Measurements from ENCODE around the gene ZNF524. TPM values are rescaled to one million over a fixed set of nuclear protein-coding genes. Genes with fewer than 3 reads are reported as not detected.

Gene ZNF524
- total RNA-seq, 1 donor from 2014 or later = 21.2 TPM

DNA sequence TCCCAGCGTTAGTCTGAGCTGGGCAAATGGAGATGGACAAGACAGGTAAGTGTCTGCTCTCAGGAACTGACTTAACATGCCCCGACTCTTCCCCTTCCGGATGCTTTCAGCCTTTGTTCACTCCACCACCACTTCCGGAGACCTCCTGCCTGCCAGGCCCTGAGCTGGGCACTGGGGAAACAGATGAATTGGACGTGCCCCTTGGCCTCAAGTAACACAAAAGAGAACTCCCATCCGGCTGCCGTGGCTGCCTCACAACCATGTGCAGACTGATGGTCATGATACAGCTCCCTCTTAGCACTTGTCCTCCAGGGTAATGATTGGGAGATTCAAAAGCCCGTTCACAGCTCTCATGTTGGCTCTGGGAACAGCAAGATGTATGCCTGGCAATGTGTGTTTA lies 17.3 kb downstream of the ZNF524 start:
- intact Hi-C loops (cut with micrococcal nuclease) = no loop called here

DNA sequence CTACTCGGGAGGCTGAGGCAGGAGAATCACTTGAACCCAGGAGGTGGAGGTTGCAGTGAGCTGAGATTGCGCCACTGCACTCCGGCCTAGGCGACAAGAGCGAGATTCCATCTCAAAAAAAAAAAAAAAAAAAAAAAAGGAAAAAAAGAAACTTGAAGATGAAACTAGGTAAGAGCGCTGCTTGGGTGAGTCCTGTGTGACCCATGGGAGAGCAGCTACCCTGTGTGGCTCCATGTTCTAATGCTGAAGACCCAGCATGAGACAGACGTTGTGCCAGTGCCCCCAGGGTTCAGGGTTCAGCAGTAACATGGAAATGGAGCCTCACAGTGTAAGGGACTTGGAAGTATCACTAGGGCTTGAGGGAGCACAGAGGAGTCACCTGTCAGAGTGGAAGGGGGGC lies 18.3 kb downstream of the ZNF524 start:
- intact Hi-C loops (cut with micrococcal nuclease) = no loop called here

DNA sequence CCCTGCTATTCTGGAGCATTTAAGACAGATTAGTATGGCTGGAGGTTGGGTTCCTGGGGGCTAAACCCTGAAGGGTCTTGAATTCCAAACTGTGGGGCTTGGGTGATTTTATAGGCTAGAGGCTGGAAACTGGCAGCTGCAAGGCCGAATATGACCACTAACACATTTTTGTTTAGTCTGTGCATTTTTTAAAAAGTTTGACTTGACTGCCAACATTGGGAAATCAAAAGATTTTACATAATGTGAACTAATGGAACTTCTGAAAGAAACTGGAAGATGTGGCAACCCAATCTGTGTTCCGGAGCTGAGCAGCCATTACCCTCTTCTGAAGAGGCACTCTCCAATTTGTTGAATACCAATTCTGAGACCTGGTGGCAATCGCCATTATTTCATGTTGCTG lies 19.2 kb downstream of the ZNF524 start:
- intact Hi-C loops (cut with micrococcal nuclease) = no loop called here

DNA sequence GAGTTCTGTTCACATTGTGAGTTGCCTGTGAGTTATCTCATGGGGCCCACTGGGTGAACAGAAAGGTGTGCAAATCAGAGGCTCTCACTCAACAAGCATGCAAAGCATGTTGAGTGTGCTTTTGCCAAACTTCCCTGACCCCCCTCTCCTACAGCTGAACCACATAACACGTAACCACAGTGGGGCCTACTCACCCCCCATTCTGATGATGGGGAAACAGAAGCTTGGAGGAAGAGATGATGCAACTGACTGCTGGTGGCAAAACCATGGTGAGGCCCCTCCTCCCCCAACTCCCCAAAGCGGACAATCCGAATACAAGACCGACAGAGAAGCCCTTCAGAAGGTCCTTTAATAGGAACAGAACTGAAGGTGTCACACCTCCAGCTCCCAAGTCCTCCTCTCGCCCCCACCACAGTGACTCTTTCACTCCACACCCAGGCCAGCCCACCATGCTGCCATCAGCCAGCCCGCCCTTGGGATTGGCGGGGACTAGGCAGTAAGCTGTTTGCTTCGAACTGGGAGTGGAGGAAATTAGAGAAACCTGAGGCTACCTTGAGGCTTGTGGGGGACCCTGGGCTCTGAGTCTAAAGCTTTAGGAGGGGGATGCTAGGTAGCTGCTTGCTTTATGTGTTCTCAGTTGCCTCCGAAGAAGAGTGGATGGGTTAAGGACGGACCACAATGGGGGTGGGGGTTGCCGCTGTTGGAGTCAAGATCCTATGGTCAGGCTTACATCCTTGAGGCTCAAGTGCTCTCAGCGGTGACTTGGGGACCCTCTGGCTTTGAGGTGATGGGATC lies 20.5 kb downstream of the ZNF524 start:
- intact Hi-C loops (cut with micrococcal nuclease) = no loop called here

DNA sequence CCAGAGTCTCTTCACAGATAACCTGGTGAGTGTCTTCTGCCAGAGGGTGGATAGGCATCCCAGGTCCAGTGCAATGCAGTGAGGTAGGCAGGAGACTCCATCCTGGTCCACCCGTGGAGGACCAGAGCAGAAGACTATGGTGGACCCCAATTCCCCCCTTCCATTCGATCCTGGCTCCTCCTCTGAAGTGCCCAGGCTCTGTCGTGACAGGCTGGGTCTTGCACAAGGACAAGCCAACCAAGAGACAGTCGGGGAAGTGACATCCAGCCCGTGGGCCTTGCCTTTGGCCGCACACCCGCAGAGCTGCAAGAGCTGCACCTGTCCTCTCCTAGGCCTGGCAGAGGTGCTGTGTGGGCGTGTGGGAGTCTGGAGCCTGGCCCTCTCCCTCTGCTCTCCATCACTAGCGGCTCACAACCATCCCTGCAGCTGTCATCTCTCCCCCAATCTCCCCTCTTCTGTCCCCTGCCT lies 21.2 kb downstream of the ZNF524 start:
- intact Hi-C loops (cut with micrococcal nuclease) = no loop called here

DNA sequence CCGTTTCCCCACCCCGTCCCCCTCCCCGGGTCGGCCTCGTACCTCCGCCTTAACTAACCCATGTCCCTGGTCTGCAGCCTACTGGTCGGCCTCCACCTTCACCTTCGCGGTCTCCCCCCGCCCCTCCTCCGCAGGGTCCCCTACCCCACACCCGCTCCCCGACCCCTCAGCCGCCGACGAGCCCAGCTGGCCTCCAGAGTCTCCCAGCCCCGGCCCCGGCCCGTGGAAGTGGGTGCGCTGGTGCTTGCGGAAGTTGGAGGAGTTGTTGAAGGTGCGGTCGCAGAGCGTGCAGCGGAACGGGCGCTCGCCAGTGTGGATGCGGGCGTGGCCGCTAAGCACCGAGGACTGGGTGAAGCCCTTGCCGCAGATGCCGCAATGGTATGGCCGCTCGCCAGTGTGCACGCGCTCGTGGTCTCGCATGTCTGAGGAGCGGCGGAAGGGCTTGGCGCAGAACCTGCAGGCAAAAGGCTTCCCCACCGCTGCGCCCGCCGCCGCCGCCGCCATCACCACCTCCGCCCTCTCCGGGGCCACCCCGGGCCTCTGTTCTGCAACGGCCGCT lies 21.7 kb downstream of the ZNF524 start:
- intact Hi-C loops (cut with micrococcal nuclease) = no loop called here

DNA sequence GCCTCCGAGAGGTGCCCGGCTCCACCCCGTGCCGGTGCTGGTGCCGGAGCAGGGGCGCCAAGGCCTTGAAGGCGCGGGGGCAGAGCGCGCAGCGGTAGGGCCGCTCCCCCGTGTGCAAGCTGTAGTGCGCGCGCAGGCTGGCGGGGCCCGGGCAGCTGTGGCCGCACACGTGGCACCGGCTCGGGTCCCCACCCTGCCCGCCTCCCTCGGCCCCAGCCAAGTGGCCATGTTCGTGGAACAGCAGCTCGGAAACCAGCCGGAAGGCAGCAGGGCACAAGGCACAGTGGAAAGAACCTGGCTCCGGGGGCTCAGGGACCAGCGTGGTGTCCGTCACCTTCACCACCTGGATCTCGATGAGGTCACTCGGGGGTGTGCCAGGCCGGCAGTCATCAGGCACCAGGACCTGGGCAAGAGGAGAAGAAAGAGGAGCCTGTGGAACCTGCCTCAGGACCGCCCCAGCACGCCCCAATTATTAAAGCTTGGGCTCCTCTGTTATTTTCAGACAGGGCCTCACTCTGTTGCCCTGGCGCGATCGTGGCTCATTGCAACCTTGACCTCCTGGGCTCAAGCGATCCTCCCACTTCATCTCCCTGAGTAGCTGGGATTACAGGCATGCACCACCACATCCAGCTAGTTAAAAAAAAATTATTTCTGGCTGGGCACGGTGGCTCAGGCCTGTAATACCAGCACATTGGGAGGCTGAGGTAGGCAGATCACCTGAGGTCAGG lies 22.3 kb downstream of the ZNF524 start:
- intact Hi-C loops (cut with micrococcal nuclease) = no loop called here

DNA sequence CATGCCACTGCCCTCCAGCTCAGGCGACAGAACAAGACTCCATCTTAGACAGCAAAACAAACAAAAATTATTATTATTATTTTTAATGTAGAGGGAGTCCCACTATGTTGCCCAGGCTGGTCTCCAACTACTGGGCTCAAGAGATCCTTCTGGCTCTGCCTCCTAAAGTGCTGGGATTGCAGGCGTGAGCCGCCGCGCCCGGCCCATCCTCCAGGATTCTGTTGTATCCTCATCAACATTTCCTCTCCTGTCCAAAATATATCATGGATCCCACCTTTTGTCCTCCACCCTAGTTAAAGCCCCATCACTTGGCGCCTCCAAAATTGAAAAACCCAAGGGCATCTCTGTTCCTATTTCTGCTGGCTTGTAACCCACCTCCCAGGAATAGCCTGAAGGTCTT lies 23.0 kb downstream of the ZNF524 start:
- intact Hi-C loops (cut with micrococcal nuclease) = no loop called here

DNA sequence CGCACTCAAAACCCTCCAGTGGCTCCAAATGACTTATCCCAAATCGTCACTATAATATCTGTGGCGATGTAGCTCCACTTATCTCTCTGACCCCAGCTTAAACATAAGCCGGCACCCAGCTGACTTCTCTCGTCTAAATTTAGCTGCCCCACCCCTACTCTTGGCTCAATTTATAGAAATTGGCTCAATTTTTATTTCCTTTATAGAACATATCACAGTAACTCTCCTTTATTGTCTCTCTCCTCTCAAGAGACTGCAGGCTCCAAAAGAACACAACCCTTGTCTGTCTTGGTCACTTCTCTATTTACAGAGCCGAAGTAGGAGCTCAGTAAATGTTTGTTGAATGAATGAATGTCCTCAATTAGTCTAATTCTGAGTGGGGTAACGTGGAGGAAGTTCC lies 23.5 kb downstream of the ZNF524 start:
- intact Hi-C loops (cut with micrococcal nuclease) = no loop called here

DNA sequence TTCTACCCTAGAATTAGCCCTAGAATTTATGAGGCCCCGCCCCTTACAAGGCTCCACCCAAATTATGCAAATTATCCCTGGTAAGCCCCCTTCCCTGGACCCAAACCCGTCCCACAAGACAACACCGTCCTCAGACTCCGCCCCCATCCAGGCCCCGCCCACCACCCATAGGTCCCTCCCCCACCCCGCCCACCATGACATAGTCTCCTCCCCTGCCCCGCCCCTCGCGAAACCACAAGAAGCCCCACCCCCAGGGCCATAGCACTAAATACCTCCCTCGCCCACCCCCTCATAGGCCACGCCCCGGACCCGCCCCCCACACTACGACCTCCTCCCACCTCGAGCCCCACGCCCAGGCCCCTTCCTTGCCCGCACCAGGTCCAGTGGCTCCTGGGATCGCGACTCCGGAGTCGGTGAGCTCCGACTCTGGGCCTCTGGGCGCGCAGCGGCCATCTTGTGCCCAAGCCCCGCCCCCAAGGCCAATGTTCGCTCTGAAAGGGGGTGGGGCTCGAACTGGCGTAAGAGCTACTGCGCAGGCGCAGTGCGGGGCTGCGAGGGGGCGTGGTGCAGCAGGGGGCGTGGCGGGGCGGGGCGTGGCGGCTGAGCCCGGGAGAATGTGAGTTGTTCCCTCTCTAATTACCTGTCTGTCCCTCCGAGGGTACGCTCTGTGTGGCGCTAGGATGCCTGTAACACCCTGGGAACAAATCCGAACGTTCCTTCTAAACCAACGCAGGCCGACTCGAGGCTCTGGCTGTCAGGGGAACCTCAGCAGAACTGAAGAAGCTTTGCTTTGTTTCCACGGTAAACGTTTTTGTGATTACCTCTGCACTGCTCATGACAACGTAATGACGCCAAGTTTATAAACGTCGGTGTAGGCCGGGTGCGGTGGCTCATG lies 24.3 kb downstream of the ZNF524 start, which contains the start of gene ZNF784:
ZNF784 (minus strand) TSS at position 458 of the 895 bp plus-strand sequence; CDS start at position 453, 5 bp downstream.
- intact Hi-C loops (cut with micrococcal nuclease) = loop anchor here (1.0 kb wide), 4 partner anchors 19 to 163 kb away; partner anchors contain the start of genes FIZ1, ISOC2, ZNF579 and ZNF865

DNA sequence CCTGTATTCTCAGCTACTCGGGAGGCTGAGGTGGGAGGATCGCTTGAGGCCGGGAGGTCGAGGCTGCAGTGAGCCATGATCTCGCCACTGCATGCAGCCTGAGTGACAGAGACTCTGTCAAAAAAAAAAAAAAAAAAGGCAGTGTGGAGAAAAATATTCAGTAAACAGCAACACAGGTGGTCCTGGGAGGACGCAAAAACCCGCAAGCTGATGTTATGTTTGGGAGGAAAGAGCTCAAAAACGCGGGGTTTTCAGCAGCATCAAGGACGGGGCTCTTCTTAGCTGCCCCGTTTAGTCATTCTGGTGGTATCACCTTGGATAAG lies 24.9 kb downstream of the ZNF524 start:
- intact Hi-C loops (cut with micrococcal nuclease) = no loop called here

DNA sequence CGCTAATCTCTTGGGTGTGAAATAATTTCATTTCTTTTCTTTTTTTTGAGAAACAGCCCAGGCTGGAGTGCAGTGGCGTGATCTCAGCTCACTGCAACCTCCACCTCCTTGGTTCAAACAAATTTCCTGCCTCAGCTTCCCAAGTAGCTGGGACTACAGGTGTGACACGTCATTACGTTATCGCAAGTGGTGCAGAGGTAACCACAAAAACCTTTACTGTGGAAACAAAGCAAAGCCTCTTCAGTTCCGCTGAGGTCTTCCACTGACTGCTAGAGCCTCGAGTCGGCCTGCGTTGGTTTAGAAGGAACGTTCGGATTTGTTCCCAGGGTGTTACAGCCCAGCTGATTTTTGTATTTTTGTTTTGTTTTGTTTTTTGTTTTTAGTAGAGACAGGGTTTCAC lies 26.3 kb downstream of the ZNF524 start:
- intact Hi-C loops (cut with micrococcal nuclease) = no loop called here

DNA sequence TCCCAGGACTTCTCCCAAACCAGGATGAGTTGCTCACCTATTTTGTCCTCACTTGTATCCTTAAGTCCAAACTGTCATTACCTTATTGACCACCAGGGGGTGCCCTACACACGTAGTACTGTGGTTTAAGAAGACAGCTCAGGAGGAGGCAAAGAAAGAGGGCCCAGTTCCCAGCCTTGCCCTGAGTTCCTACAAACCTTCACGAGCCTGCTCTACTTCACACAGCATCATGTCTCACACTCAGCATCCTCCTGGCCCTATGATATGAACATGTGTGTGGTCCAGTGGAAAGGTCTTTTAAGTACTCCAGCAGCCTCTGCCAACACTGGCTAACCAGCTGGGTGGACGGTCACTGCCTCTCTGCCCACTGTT lies 32.4 kb downstream of the ZNF524 start:
- intact Hi-C loops (cut with micrococcal nuclease) = loop anchor here (1.0 to 10.0 kb wide), 3 partner anchors 22 to 248 kb away; partner anchors contain the start of genes RPL28 and TMEM238

DNA sequence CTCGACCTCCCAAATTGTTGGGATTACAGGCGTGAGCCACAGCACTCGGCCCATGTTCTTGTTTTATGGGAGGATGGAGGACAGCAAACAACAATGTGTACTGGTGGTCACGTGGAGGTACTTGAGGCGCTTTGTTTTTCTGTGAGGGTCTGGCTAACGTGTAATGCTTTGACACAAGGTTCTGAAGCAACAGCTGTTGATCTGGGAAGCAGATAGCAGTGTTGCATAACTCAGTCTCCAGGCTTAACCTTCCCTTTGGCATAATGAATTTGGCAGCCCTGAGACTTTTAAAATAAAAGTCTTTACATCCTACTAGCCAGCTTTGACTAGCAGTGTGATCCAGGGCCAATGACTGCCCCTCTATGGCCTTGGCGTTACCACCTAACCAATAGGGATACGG lies 33.8 kb downstream of the ZNF524 start:
- intact Hi-C loops (cut with micrococcal nuclease) = loop anchor here (2.0 to 10.0 kb wide), 3 partner anchors 41 to 249 kb away; partner anchors contain the start of genes EPN1, RPL28 and TMEM238

DNA sequence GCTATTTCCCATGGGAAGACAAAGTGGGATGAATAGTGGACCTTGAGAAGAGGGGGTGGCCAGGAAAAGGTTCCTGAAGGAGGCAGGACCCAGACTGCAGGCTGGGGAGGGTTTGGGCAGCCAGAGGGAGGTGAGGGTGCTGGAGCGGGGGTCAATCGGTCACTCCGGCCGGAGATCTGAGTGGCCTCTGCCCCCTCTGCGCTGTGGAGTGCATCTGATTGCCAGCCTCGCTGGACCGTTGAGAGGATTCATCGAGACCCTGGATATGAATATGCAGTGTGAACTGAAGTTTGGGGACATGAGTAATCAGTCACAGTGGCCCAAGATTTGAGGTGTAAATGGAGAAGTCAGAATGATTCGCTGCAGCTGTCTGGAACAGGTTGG lies 35.2 kb downstream of the ZNF524 start:
- intact Hi-C loops (cut with micrococcal nuclease) = loop anchor here (1.0 to 10.0 kb wide), 3 partner anchors 8 to 251 kb away; partner anchors contain the start of genes EPN1, RPL28, TMEM238 and ZNF581

DNA sequence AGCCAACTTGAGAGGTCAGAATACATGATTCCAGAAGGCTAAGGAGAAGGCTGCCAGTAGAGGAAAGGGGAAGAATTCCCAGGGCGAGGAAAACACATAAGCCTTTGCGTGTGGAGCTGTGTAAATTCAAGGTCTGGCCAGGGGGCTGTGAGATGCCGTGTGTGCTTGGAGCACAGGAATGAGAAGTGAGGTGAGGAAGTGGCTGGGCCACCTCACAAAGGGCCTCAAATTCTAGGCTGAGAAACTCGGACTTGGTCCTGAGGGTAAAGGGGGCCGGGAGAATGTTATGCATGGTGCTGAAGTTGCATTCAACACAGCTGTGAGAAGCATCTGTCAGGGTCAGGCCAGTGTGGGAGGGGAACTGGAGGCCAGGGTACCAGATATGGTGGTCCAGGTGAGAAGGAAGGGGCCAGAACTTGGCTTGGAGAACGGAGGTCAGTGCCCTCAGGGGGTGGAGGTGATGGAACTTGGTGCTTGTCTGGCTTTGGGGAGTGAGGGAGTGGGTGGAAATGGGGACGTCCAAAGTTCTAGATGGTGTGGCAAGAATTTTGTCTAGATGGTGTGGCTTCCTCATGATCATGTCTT lies 35.9 kb downstream of the ZNF524 start:
- intact Hi-C loops (cut with micrococcal nuclease) = loop anchor here (1.0 to 10.0 kb wide), 3 partner anchors 7 to 251 kb away; partner anchors contain the start of genes EPN1, RPL28, TMEM238 and ZNF581

DNA sequence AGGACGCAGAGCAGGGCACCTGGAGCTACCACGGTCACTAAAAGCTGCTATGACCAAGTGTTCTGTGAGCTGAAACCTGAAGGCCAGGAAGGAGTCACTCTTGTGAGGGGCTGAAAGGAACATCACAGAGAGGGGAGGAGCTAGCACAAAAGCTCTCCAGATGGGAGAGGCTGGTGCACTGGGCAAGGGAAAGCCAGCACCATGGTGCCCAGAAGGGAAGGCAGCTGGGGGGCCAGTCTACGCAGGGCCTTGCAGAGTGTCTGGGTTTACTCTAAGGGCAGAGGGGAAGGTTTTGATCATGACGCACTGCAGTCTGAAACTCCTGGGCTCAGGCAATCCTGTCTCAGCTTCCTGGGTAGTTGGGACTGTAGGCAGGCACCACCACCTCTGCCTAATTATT lies 36.6 kb downstream of the ZNF524 start:
- intact Hi-C loops (cut with micrococcal nuclease) = loop anchor here (10.0 kb wide), 1 partner anchor 252 kb away; the partner anchor contains the start of genes RPL28 and TMEM238

DNA sequence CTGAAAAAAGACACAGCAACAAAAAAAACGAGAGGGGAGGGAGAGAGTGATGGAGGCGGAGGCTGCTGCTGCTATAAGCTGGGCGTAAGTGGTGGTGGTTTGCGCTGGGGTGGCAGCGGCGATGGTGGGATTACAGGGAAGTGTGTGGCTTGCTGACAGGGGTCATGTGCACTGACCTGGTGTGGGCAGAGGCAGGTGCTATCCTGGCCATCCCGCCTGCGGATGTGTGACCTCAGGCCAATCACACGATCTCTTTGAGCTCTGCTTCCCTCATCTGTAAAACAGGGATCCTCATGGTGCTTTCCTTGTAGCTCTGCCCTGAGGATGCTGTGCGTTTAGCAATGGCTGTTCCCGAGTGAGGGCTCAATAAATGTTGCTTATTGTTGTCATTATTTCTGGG lies 37.4 kb downstream of the ZNF524 start:
- intact Hi-C loops (cut with micrococcal nuclease) = loop anchor here (10.0 kb wide), 1 partner anchor 253 kb away; the partner anchor contains the start of genes RPL28 and TMEM238

DNA sequence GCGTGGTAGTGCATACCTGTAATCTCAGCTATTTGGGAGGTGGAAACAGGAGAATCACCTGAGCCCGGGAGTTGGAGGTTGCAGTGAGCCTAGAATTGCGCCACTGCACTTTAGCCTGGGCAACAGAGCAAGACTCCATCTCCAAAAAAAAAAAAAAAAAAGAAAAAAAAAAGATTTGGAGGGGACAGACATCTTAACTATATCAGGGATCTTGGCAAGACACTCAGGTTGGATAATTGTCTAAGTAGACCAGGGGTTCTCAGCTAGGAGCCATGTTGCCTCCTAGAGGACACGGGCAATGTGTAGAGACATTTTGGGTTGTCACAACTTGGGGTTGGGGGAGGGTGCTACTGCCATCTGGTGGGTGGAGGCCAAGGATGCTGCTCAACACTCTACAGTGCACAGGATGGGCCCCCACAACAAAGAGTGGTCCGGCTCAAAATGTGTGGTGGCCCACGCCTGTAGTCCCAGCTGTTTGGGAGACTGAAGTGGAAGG lies 38.8 kb downstream of the ZNF524 start:
- intact Hi-C loops (cut with micrococcal nuclease) = loop anchor here (10.0 kb wide), 1 partner anchor 254 kb away; the partner anchor contains the start of genes RPL28 and TMEM238

DNA sequence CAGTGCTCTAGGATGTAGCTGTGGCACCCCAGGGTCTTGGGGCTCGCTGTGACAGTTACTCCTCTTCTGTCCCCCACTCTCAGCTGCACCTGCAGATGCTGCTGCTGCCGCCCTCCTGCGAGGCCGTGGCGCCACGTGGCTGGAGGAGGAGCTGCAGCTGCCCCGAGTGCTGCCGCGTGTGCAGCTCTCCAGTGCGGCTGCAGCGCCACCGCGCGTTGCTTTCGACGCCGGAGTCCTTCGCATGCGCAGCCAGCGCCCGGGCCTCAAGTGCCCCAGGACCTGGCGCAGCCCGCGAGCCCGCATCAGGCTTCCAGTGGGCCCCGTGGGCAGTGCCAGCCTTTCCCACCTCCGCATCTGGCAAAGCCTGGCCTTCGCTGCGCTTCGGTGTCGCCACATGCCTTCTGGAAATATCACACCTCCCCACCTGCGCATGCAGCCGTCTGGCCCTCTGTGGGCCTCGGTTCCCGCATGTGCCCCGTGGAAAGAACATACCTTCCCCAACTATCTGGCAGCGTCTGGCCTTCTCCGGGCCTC lies 40.0 kb downstream of the ZNF524 start:
- intact Hi-C loops (cut with micrococcal nuclease) = loop anchor here (5.0 kb wide), 1 partner anchor 1178 kb away; the partner anchor contains the start of gene LENG9
